ENCODE measurements around the gene EFHD2.

DNA sequence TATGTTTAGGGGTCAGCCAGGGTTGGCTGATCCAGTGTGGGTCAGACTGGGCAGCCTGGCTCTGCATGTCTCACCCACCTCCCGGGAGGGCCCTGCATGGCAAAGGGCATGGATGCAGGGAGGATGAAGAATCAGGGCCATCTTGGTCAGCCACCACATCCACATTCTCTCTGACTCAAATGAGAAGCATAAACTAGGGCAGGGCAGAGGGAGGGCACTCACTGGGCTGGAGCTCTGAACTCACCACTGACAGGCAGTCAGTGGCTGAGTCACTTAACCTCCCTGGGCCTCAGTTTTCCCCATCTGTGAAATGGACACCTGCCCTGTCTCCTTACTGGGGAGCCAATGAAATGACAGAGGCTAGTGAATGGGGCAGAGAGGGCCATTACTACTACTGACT lies 42.5 kb downstream of the EFHD2 start:
- TF ChIP-seq EZH2 (IDR thresholded peaks at IDR 0.05; ENCODE audit: low read length, unreplicated experiment) (no peak), EZH2phosphoT487 (IDR thresholded peaks at IDR 0.05; ENCODE audit: borderline replicate concordance, low read length) (no peak)
- TF ChIP-seq, protein P1, sequence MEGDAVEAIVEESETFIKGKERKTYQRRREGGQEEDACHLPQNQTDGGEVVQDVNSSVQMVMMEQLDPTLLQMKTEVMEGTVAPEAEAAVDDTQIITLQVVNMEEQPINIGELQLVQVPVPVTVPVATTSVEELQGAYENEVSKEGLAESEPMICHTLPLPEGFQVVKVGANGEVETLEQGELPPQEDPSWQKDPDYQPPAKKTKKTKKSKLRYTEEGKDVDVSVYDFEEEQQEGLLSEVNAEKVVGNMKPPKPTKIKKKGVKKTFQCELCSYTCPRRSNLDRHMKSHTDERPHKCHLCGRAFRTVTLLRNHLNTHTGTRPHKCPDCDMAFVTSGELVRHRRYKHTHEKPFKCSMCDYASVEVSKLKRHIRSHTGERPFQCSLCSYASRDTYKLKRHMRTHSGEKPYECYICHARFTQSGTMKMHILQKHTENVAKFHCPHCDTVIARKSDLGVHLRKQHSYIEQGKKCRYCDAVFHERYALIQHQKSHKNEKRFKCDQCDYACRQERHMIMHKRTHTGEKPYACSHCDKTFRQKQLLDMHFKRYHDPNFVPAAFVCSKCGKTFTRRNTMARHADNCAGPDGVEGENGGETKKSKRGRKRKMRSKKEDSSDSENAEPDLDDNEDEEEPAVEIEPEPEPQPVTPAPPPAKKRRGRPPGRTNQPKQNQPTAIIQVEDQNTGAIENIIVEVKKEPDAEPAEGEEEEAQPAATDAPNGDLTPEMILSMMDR (conservative IDR thresholded peaks at IDR 0.05; ENCODE audit: low read depth, low read length), result no peak
